ENCODE measurements around the gene MADCAM1. TPM values are rescaled to one million over a fixed set of nuclear protein-coding genes. Genes with fewer than 3 reads are reported as not detected.
A peak's percentile ranks its signal among the peaks of the same experiment; 100 is the strongest.
"Not testable (repeated sequence)": the region's sequence is repeated elsewhere in the genome, so short reads cannot be mapped to it uniquely, and the experiment has no call there.

Gene MADCAM1
- total RNA-seq, 2 experiments from 2014 or later = 0.24 to 0.37 TPM

DNA sequence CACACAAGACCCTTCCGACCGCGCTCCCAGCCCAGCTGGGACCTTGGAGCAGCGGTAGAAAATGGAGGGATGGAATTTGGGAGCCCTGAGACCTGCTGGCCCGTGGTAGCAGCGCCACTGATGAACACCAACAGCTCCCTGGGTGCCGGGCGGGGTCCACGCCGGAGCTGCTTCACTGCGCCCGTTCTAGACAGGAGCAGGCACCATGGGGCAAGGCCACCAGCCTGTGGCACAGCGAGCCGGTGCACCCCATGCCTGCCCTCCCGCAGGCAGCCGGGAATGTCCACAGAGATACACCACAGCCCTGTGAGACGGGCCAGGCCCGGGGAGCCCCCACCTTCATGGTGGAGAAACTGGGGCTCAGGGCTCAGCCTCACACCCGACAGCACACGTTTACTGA, 25.6 kb upstream of the MADCAM1 start:
- H3K4me1 Mint-ChIP-seq (ENCODE audit: low read depth) = no peaks in the 10 kb centered on the region
- H3K27me3 Mint-ChIP-seq (ENCODE audit: low read depth) = no peaks in the 10 kb centered on the region
- no peaks in the 10 kb centered on the region for H3K9me3 Mint-ChIP-seq
- CTCF ChIA-PET = no interaction called here
- intact Hi-C loops (cut with micrococcal nuclease) = no loop called here
- H3K36me3 Mint-ChIP-seq (ENCODE audit: low read depth) = no peaks in the 10 kb centered on the region
- H3K4me3 Mint-ChIP-seq = no peak overlapping the region
- H3K27ac Mint-ChIP-seq = no peak overlapping the region
- no peak for DNase-seq

DNA sequence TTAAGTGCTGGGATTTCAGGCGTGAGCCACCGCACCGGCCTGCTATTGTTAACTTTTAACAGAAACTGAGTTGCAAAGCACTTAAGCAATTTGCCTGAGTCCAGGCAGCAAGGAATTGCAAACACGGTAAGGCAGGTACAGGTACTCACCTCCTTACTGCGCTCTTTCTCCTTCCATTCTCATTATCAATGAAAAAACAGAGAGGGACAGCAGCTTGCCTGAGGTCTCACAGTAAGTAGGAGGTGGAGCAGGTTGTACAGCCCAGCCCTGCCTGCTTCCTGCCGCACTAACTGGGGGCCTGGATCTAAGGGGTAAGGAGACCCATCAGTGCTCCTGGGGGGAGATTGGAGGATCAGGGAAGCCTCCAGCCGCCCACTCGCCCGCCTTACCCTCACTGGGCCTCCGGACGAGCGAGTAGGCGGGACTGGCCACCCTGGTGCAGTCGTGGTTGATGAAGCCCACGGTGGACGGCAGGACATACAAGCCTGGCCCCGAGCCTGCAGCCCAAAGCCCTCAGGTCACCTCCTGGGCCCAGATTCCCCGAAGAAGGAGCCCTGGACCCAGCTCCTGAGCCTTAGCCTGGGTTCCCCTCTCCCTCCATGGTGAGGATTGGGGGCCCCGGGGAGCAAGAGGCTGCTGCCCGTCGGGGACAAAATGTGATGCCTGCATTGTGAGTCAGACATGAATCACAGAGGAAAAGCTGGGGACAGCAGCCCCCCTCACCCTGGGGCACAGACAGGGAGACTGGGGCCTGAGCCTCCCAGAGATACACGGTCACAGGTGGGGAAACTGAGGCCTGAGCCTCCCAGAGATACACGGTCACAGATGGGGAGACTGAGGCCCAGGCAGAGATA, 24.1 kb upstream of the MADCAM1 start:
- no peaks in the 10 kb centered on the region for H3K27me3 Mint-ChIP-seq (ENCODE audit: low read depth)
- H3K9me3 Mint-ChIP-seq = no peaks in the 10 kb centered on the region
- H3K4me1 Mint-ChIP-seq (ENCODE audit: low read depth) = no peaks in the 10 kb centered on the region
- H3K27ac Mint-ChIP-seq = no peak overlapping the region
- CTCF ChIA-PET = interaction anchor here (0.6 kb wide), 1 partner anchor 124 kb away, joined by 4 read pairs; no protein-coding TSS in a partner anchor
- intact Hi-C loops (cut with micrococcal nuclease) = no loop called here
- H3K4me3 Mint-ChIP-seq = no peak overlapping the region
- no peaks in the 10 kb centered on the region for H3K36me3 Mint-ChIP-seq (ENCODE audit: low read depth)
- no peak for DNase-seq

DNA sequence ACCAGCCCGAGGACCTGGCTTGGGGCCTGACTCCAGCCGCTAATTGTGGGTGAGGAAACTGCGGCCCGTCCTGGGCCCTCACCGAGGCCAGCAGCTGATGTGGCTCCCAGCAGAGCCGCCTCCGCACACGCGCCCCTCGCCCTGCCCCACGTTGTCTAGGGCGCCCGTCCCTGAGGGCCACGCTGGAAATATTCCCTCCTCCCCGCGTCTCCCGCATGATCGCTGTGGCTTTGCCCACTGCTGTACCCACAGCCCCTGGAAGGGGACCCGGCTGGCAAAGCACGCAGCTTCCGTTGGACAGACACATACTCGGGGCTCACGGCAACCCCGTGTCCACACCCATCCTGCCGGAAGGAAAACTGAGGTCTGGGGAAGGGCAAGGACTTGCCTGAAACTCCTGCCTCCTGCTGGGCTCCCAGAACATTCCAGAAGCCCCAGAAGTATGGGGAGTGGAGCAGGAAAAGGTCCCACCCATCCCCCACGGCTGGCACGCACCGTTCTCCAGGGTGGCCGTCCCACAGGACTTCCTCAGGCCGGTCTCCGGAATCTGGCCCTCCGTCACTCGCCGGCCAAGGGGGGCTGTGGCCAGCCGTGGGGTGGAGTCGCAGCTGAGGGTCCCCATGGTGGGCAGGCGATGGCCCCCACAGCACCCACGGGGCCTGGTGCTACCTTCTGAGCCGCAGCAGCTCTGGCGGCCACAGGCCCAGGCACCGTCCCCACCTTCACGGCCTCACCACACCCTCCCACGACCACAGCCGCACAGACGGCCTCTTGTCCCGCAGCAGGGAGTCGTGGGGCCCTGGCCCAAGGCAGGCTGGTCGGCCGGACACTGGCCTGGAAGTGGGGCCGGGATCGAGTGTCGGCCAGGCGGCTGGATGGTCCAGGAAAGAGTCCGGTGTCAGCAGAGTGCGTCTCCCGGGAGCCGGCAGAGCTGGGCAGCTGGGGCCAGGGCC, 21.9 kb upstream of the MADCAM1 start:
- Mint-ChIP-seq H3K27ac (no peak overlapping the region), H3K27me3 (ENCODE audit: low read depth) (no peaks in the 10 kb centered on the region), H3K4me1 (ENCODE audit: low read depth) (no peaks in the 10 kb centered on the region), H3K36me3 (ENCODE audit: low read depth) (no peaks in the 10 kb centered on the region), H3K4me3 (no peak overlapping the region), H3K9me3 (no peaks in the 10 kb centered on the region)
- no peak for DNase-seq
- CTCF ChIA-PET = no interaction called here
- intact Hi-C loops (cut with micrococcal nuclease) = no loop called here

DNA sequence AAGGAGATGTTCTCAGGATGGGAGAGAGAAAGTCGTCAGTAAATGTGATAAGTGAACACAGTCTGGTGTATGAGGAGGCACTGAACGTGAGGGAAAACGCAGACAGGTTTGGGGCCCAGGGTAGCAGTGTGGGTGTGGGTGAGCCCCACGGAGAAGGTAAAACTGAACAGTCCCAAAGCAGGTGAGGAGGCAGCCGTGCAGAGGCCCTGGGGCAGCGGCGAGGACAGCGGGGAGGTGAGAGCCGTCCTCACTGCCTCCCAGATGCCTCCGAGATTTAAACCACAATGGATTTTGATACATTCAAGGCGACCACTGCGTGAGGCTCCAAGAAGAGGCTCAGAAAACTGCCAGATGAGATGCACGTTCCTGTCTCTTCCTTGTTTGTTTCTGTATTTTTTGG, 20.9 kb upstream of the MADCAM1 start:
- intact Hi-C loops (cut with micrococcal nuclease) = no loop called here
- H3K27me3 Mint-ChIP-seq (ENCODE audit: low read depth) = no peaks in the 10 kb centered on the region
- peaks cover 6% of the 10 kb centered on the region for H3K4me1 Mint-ChIP-seq (ENCODE audit: low read depth)
- peaks cover 6% of the 10 kb centered on the region for H3K9me3 Mint-ChIP-seq
- CTCF ChIA-PET = no interaction called here
- DNase-seq = no peak
- no peaks in the 10 kb centered on the region for H3K36me3 Mint-ChIP-seq (ENCODE audit: low read depth)
- H3K4me3 Mint-ChIP-seq = no peak overlapping the region
- H3K27ac Mint-ChIP-seq = no peak overlapping the region

DNA sequence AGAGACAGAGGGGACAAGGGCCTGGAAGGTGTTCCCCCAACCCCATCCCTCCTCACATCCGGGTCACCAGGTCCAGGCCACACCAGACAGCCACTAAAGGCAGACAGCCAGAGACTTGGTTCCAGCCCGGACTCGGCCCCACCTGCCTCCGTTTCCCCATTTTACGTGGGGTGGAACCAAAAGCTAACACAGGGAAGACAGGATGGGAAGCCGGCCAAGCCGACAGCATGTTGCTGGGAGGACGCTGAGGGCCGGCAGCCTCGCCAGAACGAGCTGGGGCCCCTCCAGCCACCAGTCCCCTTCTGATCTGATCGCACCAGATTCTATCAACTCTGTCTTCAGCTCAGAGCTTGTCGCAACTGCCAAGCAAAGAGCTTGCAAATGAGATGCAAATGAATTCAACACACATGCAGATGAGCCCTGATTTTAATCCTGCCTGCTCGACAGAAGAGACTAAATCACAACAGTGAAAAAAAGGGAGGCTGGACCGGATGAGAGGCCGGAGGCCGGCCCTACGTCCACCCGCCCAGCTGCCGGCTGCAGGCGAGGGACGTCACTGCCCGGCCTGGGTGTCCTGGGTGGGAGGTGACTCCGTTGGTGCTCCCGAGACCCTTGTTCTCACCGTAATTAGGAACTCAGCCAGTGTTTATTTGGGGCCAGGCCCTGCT, 17.9 kb upstream of the MADCAM1 start:
- H3K9me3 Mint-ChIP-seq = peaks cover 18% of the 10 kb centered on the region
- peaks cover 10% of the 10 kb centered on the region for H3K4me1 Mint-ChIP-seq (ENCODE audit: low read depth)
- DNase-seq = no peak
- intact Hi-C loops (cut with micrococcal nuclease) = no loop called here
- CTCF ChIA-PET = interaction anchor here (1.5 kb wide), 1 partner anchor 28 kb away, joined by 6 read pairs; no protein-coding TSS in a partner anchor
- no peak overlapping the region for H3K27ac Mint-ChIP-seq
- H3K36me3 Mint-ChIP-seq (ENCODE audit: low read depth) = no peaks in the 10 kb centered on the region
- peaks cover 3% of the 10 kb centered on the region for H3K27me3 Mint-ChIP-seq (ENCODE audit: low read depth)
- no peak overlapping the region for H3K4me3 Mint-ChIP-seq

- Mint-ChIP-seq H3K27ac (no peak overlapping the region), H3K4me1 (ENCODE audit: low read depth) (peaks cover 10% of the 10 kb centered on the region), H3K27me3 (ENCODE audit: low read depth) (peaks cover 5% of the 10 kb centered on the region), H3K9me3 (peaks cover 18% of the 10 kb centered on the region), H3K36me3 (ENCODE audit: low read depth) (no peaks in the 10 kb centered on the region), H3K4me3 (no peak overlapping the region)
- intact Hi-C loops (cut with micrococcal nuclease) = no loop called here
- CTCF ChIA-PET = interaction anchor here (0.7 to 1.5 kb wide), 2 partner anchors 28 to 107 kb away, joined by 3 to 6 read pairs; no protein-coding TSS in a partner anchor
- no peak for DNase-seq
Measured at GRCh38 chr19:478976-479375, 17.3 kb upstream of the MADCAM1 start.

DNA sequence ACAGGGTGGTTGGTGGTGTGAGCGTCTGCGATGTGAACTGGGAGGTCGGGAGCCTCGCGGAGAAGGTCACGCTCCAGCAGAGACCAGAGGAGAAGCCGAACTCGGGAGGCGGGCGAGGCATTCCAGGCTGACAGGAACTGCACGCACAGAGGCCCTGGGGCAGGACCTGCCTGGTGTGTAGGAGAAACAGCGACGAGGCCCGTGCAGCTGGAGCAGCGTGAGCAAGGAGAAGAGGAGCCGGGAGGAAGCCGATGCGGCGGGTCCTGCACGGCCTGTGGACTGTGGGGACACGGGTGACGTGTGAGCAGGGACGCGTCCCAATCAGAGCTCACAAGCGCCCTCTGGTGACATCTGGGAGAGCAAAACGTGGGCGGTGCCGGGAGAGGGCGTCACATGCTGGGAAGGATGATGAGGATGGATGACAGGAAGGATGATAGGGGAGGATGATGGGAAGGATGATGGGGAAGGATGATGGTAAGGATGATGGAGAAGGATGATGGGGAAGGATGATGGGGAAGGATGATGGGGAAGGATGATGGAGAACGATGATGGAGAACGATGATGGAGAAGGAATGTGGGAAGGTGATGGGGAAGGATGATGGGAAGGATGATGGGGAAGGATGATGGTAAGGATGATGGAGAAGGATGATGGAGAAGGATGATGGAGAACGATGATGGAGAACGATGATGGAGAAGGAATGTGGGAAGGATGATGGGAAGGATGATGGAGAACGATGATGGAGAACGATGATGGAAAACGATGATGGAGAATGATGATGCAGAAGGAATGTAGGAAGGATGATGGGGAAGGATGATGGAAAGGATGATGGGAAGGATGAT, 16.1 kb upstream of the MADCAM1 start:
- Mint-ChIP-seq H3K9me3 (peaks cover 18% of the 10 kb centered on the region), H3K36me3 (ENCODE audit: low read depth) (no peaks in the 10 kb centered on the region), H3K4me1 (ENCODE audit: low read depth) (peaks cover 10% of the 10 kb centered on the region), H3K27ac (peak overlapping the region; percentile 22), H3K4me3 (peak overlapping the region; percentile 14), H3K27me3 (ENCODE audit: low read depth) (peaks cover 14% of the 10 kb centered on the region)
- peak; percentile 65 for DNase-seq
- CTCF ChIA-PET = interaction anchor here (0.7 kb wide), 1 partner anchor 89 kb away, joined by 4 read pairs; no protein-coding TSS in a partner anchor
- intact Hi-C loops (cut with micrococcal nuclease) = no loop called here

- Mint-ChIP-seq H3K27me3 (ENCODE audit: low read depth) (peaks cover 22% of the 10 kb centered on the region), H3K9me3 (peaks cover 18% of the 10 kb centered on the region), H3K27ac (peak overlapping the region; percentile 2), H3K4me1 (ENCODE audit: low read depth) (peaks cover 10% of the 10 kb centered on the region)
- CTCF ChIA-PET; H3K4me3 Mint-ChIP-seq; H3K36me3 Mint-ChIP-seq (ENCODE audit: low read depth); DNase-seq; intact Hi-C loops (cut with micrococcal nuclease): not testable (repeated sequence)
Measured at GRCh38 chr19:481100-481499, 15.2 kb upstream of the MADCAM1 start.

- CTCF ChIA-PET = no interaction called here
- H3K27me3 Mint-ChIP-seq (ENCODE audit: low read depth) = peaks cover 24% of the 10 kb centered on the region
Measured at GRCh38 chr19:482186-483041, 13.9 kb upstream of the MADCAM1 start.

DNA sequence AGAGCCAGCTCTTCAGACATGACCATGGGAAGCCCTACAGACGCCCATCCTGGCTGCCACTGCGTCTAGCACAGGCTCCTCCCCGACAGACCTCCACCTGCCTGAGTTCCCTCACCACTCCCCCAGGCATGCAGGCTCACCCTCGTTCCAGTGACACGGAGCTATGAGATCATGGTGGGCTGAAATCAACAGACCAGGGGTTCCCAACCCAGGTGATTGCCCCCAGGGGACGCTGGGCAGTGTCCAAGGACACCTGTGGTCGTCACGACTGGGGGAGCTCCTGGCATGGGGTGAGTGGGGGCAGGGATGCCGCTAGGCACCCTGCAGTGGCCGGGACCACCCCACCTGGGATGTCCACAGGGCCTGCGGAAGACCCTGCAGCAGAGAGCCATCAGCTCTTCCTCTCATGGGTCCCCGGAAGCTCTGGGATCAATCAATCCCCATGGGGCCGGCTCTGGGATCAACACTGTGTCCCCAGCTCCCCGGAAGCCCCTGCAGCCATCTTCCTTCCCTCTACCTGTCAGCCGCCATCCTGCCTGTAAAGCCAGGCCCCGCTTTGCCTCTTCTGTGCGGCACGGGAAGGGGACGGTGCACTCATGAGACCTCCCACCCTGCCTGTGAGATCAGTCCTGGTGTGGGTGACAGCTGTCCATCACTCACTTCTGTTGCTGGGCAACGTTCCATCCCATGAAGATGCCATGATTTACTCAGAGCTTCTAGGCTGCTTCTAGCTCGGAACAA, 12.8 kb upstream of the MADCAM1 start:
- no peak for DNase-seq
- H3K9me3 Mint-ChIP-seq = peaks cover 18% of the 10 kb centered on the region
- H3K4me1 Mint-ChIP-seq (ENCODE audit: low read depth) = peaks cover 12% of the 10 kb centered on the region
- no peak overlapping the region for H3K4me3 Mint-ChIP-seq
- intact Hi-C loops (cut with micrococcal nuclease) = no loop called here
- H3K36me3 Mint-ChIP-seq (ENCODE audit: low read depth) = peaks cover 1% of the 10 kb centered on the region
- CTCF ChIA-PET = no interaction called here
- no peak overlapping the region for H3K27ac Mint-ChIP-seq
- H3K27me3 Mint-ChIP-seq (ENCODE audit: low read depth) = peaks cover 24% of the 10 kb centered on the region

More at GRCh38 chr19:482186-483041, 13.9 kb upstream of the MADCAM1 start:
- peaks cover 18% of the 10 kb centered on the region for H3K9me3 Mint-ChIP-seq
- intact Hi-C loops (cut with micrococcal nuclease) = no loop called here
- no peak overlapping the region for H3K27ac Mint-ChIP-seq
- H3K36me3 Mint-ChIP-seq (ENCODE audit: low read depth) = no peaks in the 10 kb centered on the region
- H3K4me3 Mint-ChIP-seq = no peak overlapping the region
- peaks cover 10% of the 10 kb centered on the region for H3K4me1 Mint-ChIP-seq (ENCODE audit: low read depth)
- DNase-seq = no peak

Data from activated naive CD4-positive, alpha-beta T cell treated with anti-CD3 and anti-CD28 coated beads for 36 hours (primary cell).